ENCODE data around the gene SEMA4B. TPM values are rescaled to one million over a fixed set of nuclear protein-coding genes. Genes with fewer than 3 reads are reported as not detected.

SEMA4B gene
- polyA plus RNA-seq, 3 donors: 13.2 to 65.0 (median 22.0) TPM

DNA sequence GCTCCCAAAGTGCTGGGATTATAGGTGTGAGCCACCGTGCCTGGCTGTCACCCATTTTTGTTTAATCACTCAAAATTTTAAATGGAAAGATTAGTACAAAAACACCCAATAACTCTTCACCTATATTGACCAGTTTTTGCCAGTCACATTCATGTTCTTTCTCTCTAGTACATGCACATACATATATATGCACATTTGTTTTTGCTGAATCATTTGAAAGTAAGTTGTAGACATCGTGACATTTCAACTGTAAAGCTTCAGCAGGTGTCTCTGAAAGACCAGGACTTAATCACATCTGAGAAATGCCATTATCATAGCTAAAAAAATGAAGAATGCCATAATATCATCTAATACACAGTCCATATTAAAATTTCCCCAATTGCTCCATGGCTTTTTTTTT, 6.5 kb upstream of the SEMA4B start:
- Mint-ChIP-seq H3K4me1 (peaks cover 67% of the 10 kb centered on the region), H3K27ac (no peak overlapping the region)

DNA sequence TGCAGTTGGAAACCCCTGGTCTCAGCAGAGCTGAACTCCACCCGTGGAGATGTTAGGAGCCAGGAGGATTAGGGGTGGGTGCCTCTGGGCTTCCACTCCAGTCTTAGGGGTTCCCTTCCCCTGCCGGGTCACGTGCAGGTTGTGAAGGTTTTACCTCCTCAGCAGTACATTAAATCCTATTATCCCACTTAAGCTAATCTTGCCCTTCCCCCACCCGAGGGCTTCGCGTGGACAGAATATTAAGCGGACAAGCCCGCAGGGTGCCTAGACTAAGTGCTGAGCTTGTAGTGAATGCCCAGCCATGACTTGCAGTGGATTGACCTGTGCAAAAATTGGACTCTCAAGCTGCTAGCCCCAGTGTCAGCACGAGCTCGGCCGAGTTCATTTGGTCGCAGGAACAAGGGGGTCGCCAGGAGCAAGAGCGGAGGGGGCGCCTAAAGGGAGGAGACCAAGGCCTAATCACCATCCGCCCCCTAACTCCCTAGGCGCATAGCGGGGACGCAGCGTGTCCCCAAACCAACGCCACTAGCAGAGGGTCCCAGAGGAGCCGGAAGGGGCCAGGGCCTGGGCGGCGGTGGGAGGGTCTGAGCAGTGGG, 498 bp upstream of the SEMA4B start:
- Histone ChIP-seq H3K36me3 (replicated peaks in 1 of 2; ENCODE audit: control insufficient read depth in 1 of 2, insufficient read depth in 2 of 2, low read length in 2 of 2) (peaks cover 15 to 27% of the 10 kb centered on the region in 2 donors), H3K9me3 (replicated peaks in 1 of 2; ENCODE audit: control insufficient read depth in 1 of 2, insufficient read depth in 1 of 2, low read length in 2 of 2) (no peaks in the 10 kb centered on the region), H4K20me1 (ENCODE audit: insufficient read depth, low read length) (peaks cover 96% of the 10 kb centered on the region), H3K9ac (ENCODE audit: insufficient read depth, low read length, poor library complexity, severe bottlenecking) (peak overlapping the region; percentile 67), H2AFZ (ENCODE audit: insufficient read depth, low read depth, low read length, poor library complexity, severe bottlenecking) (peak overlapping the region; percentile 80), H3K4me1 (ENCODE audit: control insufficient read depth in 1 of 2, insufficient read depth in 2 of 2, low read length in 2 of 2) (peaks cover 29 to 62% of the 10 kb centered on the region in 2 donors), H3K79me2 (ENCODE audit: insufficient read depth, low read length) (peaks cover 92% of the 10 kb centered on the region), H3K27me3 (ENCODE audit: control insufficient read depth in 2 of 2, insufficient read depth in 2 of 2, low read length in 2 of 2) (peaks cover 0 to 5% of the 10 kb centered on the region in 2 donors), H3K27ac (ENCODE audit: low read depth in 1 of 2, low read length in 2 of 2) (peak overlapping the region in 1 of 2 donors; percentile 63), H3K4me2 (replicated peaks; ENCODE audit: extremely low read depth, low read length, poor library complexity, severe bottlenecking) (peak overlapping the region; percentile 97), H3K4me3 (replicated peaks in 1 of 3; ENCODE audit: low read depth in 2 of 3, low read length in 3 of 3) (peak overlapping the region; percentile 52 to 82 (median 52))
- H3K4me3 Mint-ChIP-seq: peak overlapping the region; percentile 88 to 89
- H3K4me1 Mint-ChIP-seq: peaks cover 62% of the 10 kb centered on the region
- peak overlapping the region in 6 of 7 donors; percentile 52 to 91 (median 80) for H3K27ac Mint-ChIP-seq
- WGBS (ENCODE audit: insufficient coverage): 14% methylated on average over 12 of the region's 24 CpGs
- peaks cover 0 to 2% (median 0%) of the 10 kb centered on the region in 7 donors for H3K9me3 Mint-ChIP-seq
- peaks cover 3 to 9% (median 6%) of the 10 kb centered on the region in 3 donors for H3K27me3 Mint-ChIP-seq (ENCODE audit: low read depth in 3 of 3)
- TF ChIP-seq, protein P1, sequence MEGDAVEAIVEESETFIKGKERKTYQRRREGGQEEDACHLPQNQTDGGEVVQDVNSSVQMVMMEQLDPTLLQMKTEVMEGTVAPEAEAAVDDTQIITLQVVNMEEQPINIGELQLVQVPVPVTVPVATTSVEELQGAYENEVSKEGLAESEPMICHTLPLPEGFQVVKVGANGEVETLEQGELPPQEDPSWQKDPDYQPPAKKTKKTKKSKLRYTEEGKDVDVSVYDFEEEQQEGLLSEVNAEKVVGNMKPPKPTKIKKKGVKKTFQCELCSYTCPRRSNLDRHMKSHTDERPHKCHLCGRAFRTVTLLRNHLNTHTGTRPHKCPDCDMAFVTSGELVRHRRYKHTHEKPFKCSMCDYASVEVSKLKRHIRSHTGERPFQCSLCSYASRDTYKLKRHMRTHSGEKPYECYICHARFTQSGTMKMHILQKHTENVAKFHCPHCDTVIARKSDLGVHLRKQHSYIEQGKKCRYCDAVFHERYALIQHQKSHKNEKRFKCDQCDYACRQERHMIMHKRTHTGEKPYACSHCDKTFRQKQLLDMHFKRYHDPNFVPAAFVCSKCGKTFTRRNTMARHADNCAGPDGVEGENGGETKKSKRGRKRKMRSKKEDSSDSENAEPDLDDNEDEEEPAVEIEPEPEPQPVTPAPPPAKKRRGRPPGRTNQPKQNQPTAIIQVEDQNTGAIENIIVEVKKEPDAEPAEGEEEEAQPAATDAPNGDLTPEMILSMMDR (IDR thresholded peaks at IDR 0.05): no peak
- peaks cover 31 to 54% of the 10 kb centered on the region in 2 donors for H3K36me3 Mint-ChIP-seq
- DNase-seq: no peak
- intact Hi-C loops (cut with micrococcal nuclease): no loop called here

More for the DNA sequence above, 6.5 kb upstream of the SEMA4B start:
- TF ChIP-seq, protein P1 (IDR thresholded peaks at IDR 0.05): no peak
- Histone ChIP-seq H3K9ac (ENCODE audit: insufficient read depth, low read length, poor library complexity, severe bottlenecking) (no peak overlapping the region), H3K27me3 (ENCODE audit: control insufficient read depth in 2 of 2, insufficient read depth in 2 of 2, low read length in 2 of 2) (no peaks in the 10 kb centered on the region), H2AFZ (ENCODE audit: insufficient read depth, low read depth, low read length, poor library complexity, severe bottlenecking) (no peak overlapping the region), H3K79me2 (ENCODE audit: insufficient read depth, low read length) (peaks cover 91% of the 10 kb centered on the region), H3K27ac (ENCODE audit: low read depth in 1 of 2, low read length in 2 of 2) (no peak overlapping the region), H3K4me3 (replicated peaks in 1 of 3; ENCODE audit: low read depth in 2 of 3, low read length in 3 of 3) (no peak overlapping the region), H3K4me2 (replicated peaks; ENCODE audit: extremely low read depth, low read length, poor library complexity, severe bottlenecking) (no peak overlapping the region), H3K4me1 (ENCODE audit: control insufficient read depth in 1 of 2, insufficient read depth in 2 of 2, low read length in 2 of 2) (peaks cover 45 to 61% of the 10 kb centered on the region in 2 donors), H3K9me3 (replicated peaks in 1 of 2; ENCODE audit: control insufficient read depth in 1 of 2, insufficient read depth in 1 of 2, low read length in 2 of 2) (no peaks in the 10 kb centered on the region), H3K36me3 (replicated peaks in 1 of 2; ENCODE audit: control insufficient read depth in 1 of 2, insufficient read depth in 2 of 2, low read length in 2 of 2) (peaks cover 0 to 19% of the 10 kb centered on the region in 2 donors), H4K20me1 (ENCODE audit: insufficient read depth, low read length) (peaks cover 92% of the 10 kb centered on the region)
- Mint-ChIP-seq H3K4me3 (no peak overlapping the region), H3K27me3 (ENCODE audit: low read depth in 3 of 3) (no peaks in the 10 kb centered on the region), H3K36me3 (peaks cover 27 to 39% of the 10 kb centered on the region in 2 donors), H3K9me3 (no peaks in the 10 kb centered on the region)
- intact Hi-C loops (cut with micrococcal nuclease): no loop called here
- WGBS (ENCODE audit: insufficient coverage): no CpG with 5 or more reads among the region's 2 CpGs
- no peak for DNase-seq
